ENCODE results near the gene SLC38A3.

DNA sequence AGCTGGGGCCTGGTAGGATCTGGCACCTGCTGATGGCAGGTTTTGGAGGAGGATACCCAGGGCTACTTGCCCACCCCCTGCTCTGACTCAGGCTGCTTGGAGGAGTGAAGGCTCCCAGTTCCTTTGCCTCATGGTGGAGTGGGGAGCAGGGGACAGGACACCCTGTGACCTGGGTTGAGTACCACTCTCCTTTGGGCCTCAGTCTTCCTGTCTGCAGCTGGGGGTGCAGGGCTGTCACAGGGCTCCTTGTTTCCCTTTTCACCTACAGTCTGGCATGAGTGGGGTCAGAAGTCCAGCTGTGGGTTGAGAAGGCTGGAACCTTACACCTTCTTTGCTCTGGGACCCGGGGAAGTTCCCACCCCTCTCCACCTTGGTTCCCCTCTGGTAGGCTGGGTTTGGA, 35.2 kb upstream of the SLC38A3 start:
- TF ChIP-seq EZH2 (IDR thresholded peaks at IDR 0.05; ENCODE audit: borderline replicate concordance, insufficient read depth, low read depth, low read length, poor library complexity, severe bottlenecking), result no peak
- TF ChIP-seq, protein P1, sequence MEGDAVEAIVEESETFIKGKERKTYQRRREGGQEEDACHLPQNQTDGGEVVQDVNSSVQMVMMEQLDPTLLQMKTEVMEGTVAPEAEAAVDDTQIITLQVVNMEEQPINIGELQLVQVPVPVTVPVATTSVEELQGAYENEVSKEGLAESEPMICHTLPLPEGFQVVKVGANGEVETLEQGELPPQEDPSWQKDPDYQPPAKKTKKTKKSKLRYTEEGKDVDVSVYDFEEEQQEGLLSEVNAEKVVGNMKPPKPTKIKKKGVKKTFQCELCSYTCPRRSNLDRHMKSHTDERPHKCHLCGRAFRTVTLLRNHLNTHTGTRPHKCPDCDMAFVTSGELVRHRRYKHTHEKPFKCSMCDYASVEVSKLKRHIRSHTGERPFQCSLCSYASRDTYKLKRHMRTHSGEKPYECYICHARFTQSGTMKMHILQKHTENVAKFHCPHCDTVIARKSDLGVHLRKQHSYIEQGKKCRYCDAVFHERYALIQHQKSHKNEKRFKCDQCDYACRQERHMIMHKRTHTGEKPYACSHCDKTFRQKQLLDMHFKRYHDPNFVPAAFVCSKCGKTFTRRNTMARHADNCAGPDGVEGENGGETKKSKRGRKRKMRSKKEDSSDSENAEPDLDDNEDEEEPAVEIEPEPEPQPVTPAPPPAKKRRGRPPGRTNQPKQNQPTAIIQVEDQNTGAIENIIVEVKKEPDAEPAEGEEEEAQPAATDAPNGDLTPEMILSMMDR (IDR thresholded peaks at IDR 0.05), result no peak

Measured in B cell (primary cell).